GM12878 (cell line): ENCODE data around the gene KIAA1191. TPM values are rescaled to one million over a fixed set of nuclear protein-coding genes. Genes with fewer than 3 reads are reported as not detected.

Experiments used
- ATAC-seq: fragments of 200-7000 bp; cut with Tn5 transposase; 3 replicates; pipeline ENCODE4 v1.9.1; 2020; ENCODE audit warnings: mild to moderate bottlenecking, moderate library complexity
- BruUV-seq: library from RNA; stranded (reverse); fragments of 400-500 nt; replicated peaks from 2 replicates; lab custom pipeline; 2021; lab: Mats Ljungman, UMichigan
- CTCF ChIA-PET: fragments of 300-600 bp; sonication (Branson Sonifier 250); formaldehyde crosslinking; extraction: SDS; loops from one replicate; lab custom pipeline; 2021; ENCODE audit warnings: inconsistent platforms; lab: Yijun Ruan, JAX
- POLR2A ChIA-PET: fragments of 350-600 bp; formaldehyde crosslinking; extraction: SDS; loops from one replicate; lab custom pipeline; 2021; ENCODE audit warnings: inconsistent platforms; lab: Charles Lee
- RAD21 ChIA-PET: fragments of 300-600 bp; sonication (Branson Sonifier 250); formaldehyde crosslinking; loops from one replicate; lab custom pipeline; 2023; ENCODE audit warnings: antibody characterized with exemption; ENCODE audit not compliant: unreplicated experiment; lab: Charles Lee
- SMC1A ChIA-PET: fragments of 300-600 bp; sonication (Branson Sonifier 250); formaldehyde crosslinking; loops from one replicate; lab custom pipeline; 2023; ENCODE audit not compliant: unreplicated experiment, uncharacterized antibody; lab: Charles Lee
- DNase-seq: peaks from one replicate; pipeline ENCODE4 v3.0.0-alpha.2; 2011; ENCODE audit warnings: low read depth, low spot score
- FAIRE-seq: peaks from 3 replicates; lab custom pipeline; 2011; peaks lifted over from hg19 to GRCh38; lab: Jason Lieb, UNC
- H2AFZ ChIP-seq: 2 replicates; pipeline ENCODE4 v1.6.0; 2011; ENCODE audit warnings: low read depth, low read length, control low read depth; ENCODE audit not compliant: control insufficient read depth
- H3K27ac ChIP-seq: 2 replicates; pipeline ENCODE4 v1.5.1; 2011; ENCODE audit warnings: control low read depth; ENCODE audit not compliant: control insufficient read depth, insufficient read depth
- H3K27me3 ChIP-seq, 2 experiments: replicated peaks in 1 of 2; 2 replicates each; pipeline versions ENCODE4 v1.6.0 to v1.6.1; 2011; ENCODE audit warnings: low read length in 1 of 2; ENCODE audit not compliant: control insufficient read depth in 2 of 2, insufficient read depth in 2 of 2
- H3K36me3 ChIP-seq, 2 experiments: 2 replicates each; pipeline ENCODE4 v1.5.1; 2011; ENCODE audit warnings: low read length in 1 of 2; ENCODE audit not compliant: control insufficient read depth in 2 of 2, insufficient read depth in 2 of 2
- H3K4me1 ChIP-seq: 2 replicates; pipeline ENCODE4 v1.6.1; 2011; ENCODE audit warnings: mild to moderate bottlenecking, low read length, moderate library complexity, mixed read lengths; ENCODE audit not compliant: control insufficient read depth, insufficient read depth
- H3K4me2 ChIP-seq: 2 replicates; pipeline ENCODE4 v1.6.0; 2011; ENCODE audit warnings: control low read depth; ENCODE audit not compliant: control insufficient read depth, insufficient read depth
- H3K4me3 ChIP-seq: fragments of 200-600 bp; sonication (generic); 2 replicates; pipeline ENCODE4 v1.5.1; 2016
- H3K79me2 ChIP-seq: 2 replicates; pipeline ENCODE4 v1.6.0; 2011; ENCODE audit warnings: low read length; ENCODE audit not compliant: control insufficient read depth, insufficient read depth
- H3K9ac ChIP-seq: 2 replicates; pipeline ENCODE4 v1.8.0; 2011; ENCODE audit warnings: low read length, control low read depth, mixed read lengths; ENCODE audit not compliant: control insufficient read depth, insufficient read depth
- H3K9me3 ChIP-seq: replicated peaks from 3 replicates; pipeline ENCODE4 v1.5.1; 2011; ENCODE audit warnings: mild to moderate bottlenecking, low read length; ENCODE audit not compliant: control insufficient read depth, insufficient read depth
- H4K20me1 ChIP-seq: 2 replicates; pipeline ENCODE4 v1.6.0; 2011; ENCODE audit not compliant: control insufficient read depth, insufficient read depth
- CUX1 ChIP-seq: IDR thresholded peaks from 2 replicates; pipeline ENCODE4 v1.6.1; 2012; ENCODE audit warnings: improper control_type of control experiment, low read depth, low read length; ENCODE audit not compliant: insufficient replicate concordance
- ETV6 ChIP-seq, 2 experiments: fragments of 450-650 bp in 1 of 2; IDR thresholded peaks in 1 of 2; conservative IDR thresholded peaks in 1 of 2; 2 replicates each; pipeline ENCODE4 v1.6.1; 2014; ENCODE audit warnings: antibody characterized with exemption in 1 of 2, borderline replicate concordance in 1 of 2, low read depth in 1 of 2, mild to moderate bottlenecking in 1 of 2, moderate library complexity in 1 of 2
- NKRF ChIP-seq: fragments of 450-650 bp; conservative IDR thresholded peaks from 2 replicates; pipeline ENCODE4 v1.6.1; 2017; ENCODE audit warnings: mild to moderate bottlenecking, moderate library complexity
- WGBS: methylation state at CpG from one replicate; pipeline ENCODE4 v1.1.6; 2016; ENCODE audit warnings: low lambda C conversion rate; ENCODE audit not compliant: insufficient replicate concordance, insufficient coverage; ENCODE audit errors: missing lambda C conversion rate; 5-methylcytosine and 5-hydroxymethylcytosine counted together
- in situ Hi-C: fragments of 300-500 bp; cut with MboI; formaldehyde crosslinking; loops from 9 replicates; pipeline ENCODE4 v1.14.3; 2018; ENCODE audit warnings: mixed read lengths
- intact Hi-C: fragments of 100-400 bp; cut with micrococcal nuclease; formaldehyde crosslinking; loops from one replicate; pipeline ENCODE4 v1.14.2; 2022; ENCODE audit not compliant: unreplicated experiment
- polyA plus RNA-seq, 11 experiments: library from polyadenylated mRNA; depleted of rRNA in 4 of 11; unstranded in 6 of 11; stranded (reverse) in 5 of 11; fragments of >200 nt; fragmentation: Nextera tagmentation in 4 of 11; fragmentation: Illumina TruSeq in 1 of 11; extraction: Ambion mirVana in 4 of 11; extraction: Trizol in 1 of 11; gene quantifications; 1 replicate in 1 of 11; 2 replicates in 10 of 11; pipeline versions ENCODE4 v1.2.1 to v1.2.3, GENCODE V29; 2011 to 2016; ENCODE audit warnings: inconsistent platforms in 2 of 11, missing spikeins in 2 of 11, low read depth in 1 of 11
- total RNA-seq, 4 experiments: library from RNA; depleted of rRNA in 3 of 4; stranded (reverse); fragments of >200 nt in 3 of 4; fragmentation: Illumina TruSeq in 1 of 4; extraction: Trizol in 1 of 4; gene quantifications; 2 replicates each; pipeline versions ENCODE4 v1.2.1 to v1.2.3, GENCODE V29; 2013 to 2021

KIAA1191 gene
- total and polyA plus RNA-seq, 10 of the 15 experiments (the other 5 are each of a cell fraction or from before 2014, with no cell fraction given) = 14.9 to 58.2 (median 31.8) TPM

GRCh38 chr5:176371621-176372539 lies 10.3 kb upstream of the KIAA1191 start:
- Histone ChIP-seq H3K4me3 (no peak overlapping the region), H3K79me2 (no peaks in the 10 kb centered on the region), H3K27me3 (no peaks in the 10 kb centered on the region), H3K9ac (no peak overlapping the region), H3K36me3 (peaks cover 0 to 3% of the 10 kb centered on the region in 2 experiments; a peak in 1 of 4 replicates), H3K4me1 (no peaks in the 10 kb centered on the region), H3K4me2 (no peak overlapping the region), H3K9me3 (no peaks in the 10 kb centered on the region), H2AFZ (no peak overlapping the region)
- intact Hi-C loops = no loop called here
- POLR2A ChIA-PET = no interaction called here
- FAIRE-seq (no peak), DNase-seq (no peak), ATAC-seq (no peak)
- SMC1A ChIA-PET = no interaction called here
- 87% methylated on average over 13 of the region's 13 CpGs for WGBS
- no TSS peak for BruUV-seq
- RAD21 ChIA-PET = interaction anchor here (0.8 kb wide), 1 partner anchor 387 kb away, joined by 3 read pairs; no protein-coding TSS in a partner anchor
- CTCF ChIA-PET = no interaction called here
- in situ Hi-C loops = no loop called here
- TF ChIP-seq CUX1 = no peak
- no peak for TF ChIP-seq ETV6 (conservative IDR thresholded peaks at IDR 0.05 in 1 of 2, IDR thresholded peaks at IDR 0.05 in 1 of 2; ENCODE audit: borderline replicate concordance in 1 of 2, low read depth in 1 of 2)
- TF ChIP-seq NKRF = no peak
- TF ChIP-seq, all 136 proteins: peak for 0
- H3K27ac ChIP-seq = no peak overlapping the region
- no peaks in the 10 kb centered on the region for H4K20me1 ChIP-seq
